ENCODE data around the gene UQCRQ.

UQCRQ gene

GRCh38 chr5:132865668-132866341 lies 637 bp upstream of the UQCRQ start:
- DNase-seq (ENCODE audit: insufficient read length, low spot score) (no peak), FAIRE-seq (no peak)

GRCh38 chr5:132867046-132867451 lies 607 bp downstream of the UQCRQ start:
- FAIRE-seq = peak; percentile 8
- no peak for DNase-seq (ENCODE audit: insufficient read length, low spot score)

- no peak for FAIRE-seq
These were observed 2.3 kb downstream of the UQCRQ start for GRCh38 chr5:132868754-132869153.

GRCh38 chr5:132870801-132871200 lies 4.4 kb downstream of the UQCRQ start:
- DNase-seq (ENCODE audit: insufficient read length, low spot score) = no peak
- no peak for FAIRE-seq

More at GRCh38 chr5:132868754-132869153, 2.3 kb downstream of the UQCRQ start:
- no peak for DNase-seq (ENCODE audit: insufficient read length, low spot score)

- FAIRE-seq (no peak), DNase-seq (ENCODE audit: insufficient read length, low spot score) (no peak)
These were observed 5.2 kb downstream of the UQCRQ start for GRCh38 chr5:132871459-132872284.

- FAIRE-seq = no peak
- DNase-seq (ENCODE audit: insufficient read length, low spot score) = no peak
These were observed 6.3 kb downstream of the UQCRQ start for GRCh38 chr5:132872788-132873118.

GRCh38 chr5:132873119-132873929 lies 6.9 kb downstream of the UQCRQ start, which contains the start of gene LEAP2:
Gene LEAP2 (plus strand): TSS chr5:132873668. CDS start chr5:132873695, 27 bp downstream.
- DNase-seq (ENCODE audit: insufficient read length, low spot score) (no peak), FAIRE-seq (no peak)

GRCh38 chr5:132873930-132874271 lies 7.5 kb downstream of the UQCRQ start:
- no peak for DNase-seq (ENCODE audit: insufficient read length, low spot score)

GRCh38 chr5:132876020-132876759 lies 9.7 kb downstream of the UQCRQ start:
- DNase-seq (ENCODE audit: insufficient read length, low spot score) (no peak), FAIRE-seq (no peak)

More at GRCh38 chr5:132873930-132874271, 7.5 kb downstream of the UQCRQ start:
- no peak for FAIRE-seq

- FAIRE-seq (no peak), DNase-seq (ENCODE audit: insufficient read length, low spot score) (no peak)
These were observed 11.0 kb downstream of the UQCRQ start for GRCh38 chr5:132877466-132877865.

GRCh38 chr5:132877938-132878337 lies 11.5 kb downstream of the UQCRQ start:
- no peak for FAIRE-seq
- no peak for DNase-seq (ENCODE audit: insufficient read length, low spot score)

GRCh38 chr5:132883261-132883834 lies 16.9 kb downstream of the UQCRQ start:
- peak; percentile 39 for FAIRE-seq
- peak; percentile 9 for DNase-seq (ENCODE audit: insufficient read length, low spot score)

- no peak for DNase-seq (ENCODE audit: insufficient read length, low spot score)
These were observed 18.1 kb downstream of the UQCRQ start for GRCh38 chr5:132884548-132884947.

GRCh38 chr5:132886064-132886823 lies 19.8 kb downstream of the UQCRQ start:
- DNase-seq (ENCODE audit: insufficient read length, low spot score) = no peak
- FAIRE-seq = no peak

More at GRCh38 chr5:132884548-132884947, 18.1 kb downstream of the UQCRQ start:
- no peak for FAIRE-seq

GRCh38 chr5:132887283-132887682 lies 20.8 kb downstream of the UQCRQ start:
- DNase-seq (ENCODE audit: insufficient read length, low spot score) (no peak), FAIRE-seq (no peak)

GRCh38 chr5:132889501-132889900 lies 23.1 kb downstream of the UQCRQ start:
- FAIRE-seq (peak; percentile 71), DNase-seq (ENCODE audit: insufficient read length, low spot score) (no peak)

- DNase-seq (ENCODE audit: insufficient read length, low spot score) (no peak), FAIRE-seq (no peak)
These were observed 24.4 kb downstream of the UQCRQ start for GRCh38 chr5:132890817-132891216.

GRCh38 chr5:132895719-132896305 lies 29.4 kb downstream of the UQCRQ start:
- DNase-seq (ENCODE audit: insufficient read length, low spot score) (no peak), FAIRE-seq (no peak)

GRCh38 chr5:132896685-132897084 lies 30.2 kb downstream of the UQCRQ start:
- DNase-seq (ENCODE audit: insufficient read length, low spot score) = peak; percentile 3
- FAIRE-seq = peak; percentile 58
